CD4-positive, alpha-beta T cell treated with Interleukin-4 for 1 hour (primary cell): Measurements from ENCODE around the gene PGA5.

ENCODE experiments used
- DNase-seq, 2 donors: peaks; one replicate each; pipeline ENCODE4 v3.0.0-alpha.2; 2020 to 2022

The PGA5 gene

DNA sequence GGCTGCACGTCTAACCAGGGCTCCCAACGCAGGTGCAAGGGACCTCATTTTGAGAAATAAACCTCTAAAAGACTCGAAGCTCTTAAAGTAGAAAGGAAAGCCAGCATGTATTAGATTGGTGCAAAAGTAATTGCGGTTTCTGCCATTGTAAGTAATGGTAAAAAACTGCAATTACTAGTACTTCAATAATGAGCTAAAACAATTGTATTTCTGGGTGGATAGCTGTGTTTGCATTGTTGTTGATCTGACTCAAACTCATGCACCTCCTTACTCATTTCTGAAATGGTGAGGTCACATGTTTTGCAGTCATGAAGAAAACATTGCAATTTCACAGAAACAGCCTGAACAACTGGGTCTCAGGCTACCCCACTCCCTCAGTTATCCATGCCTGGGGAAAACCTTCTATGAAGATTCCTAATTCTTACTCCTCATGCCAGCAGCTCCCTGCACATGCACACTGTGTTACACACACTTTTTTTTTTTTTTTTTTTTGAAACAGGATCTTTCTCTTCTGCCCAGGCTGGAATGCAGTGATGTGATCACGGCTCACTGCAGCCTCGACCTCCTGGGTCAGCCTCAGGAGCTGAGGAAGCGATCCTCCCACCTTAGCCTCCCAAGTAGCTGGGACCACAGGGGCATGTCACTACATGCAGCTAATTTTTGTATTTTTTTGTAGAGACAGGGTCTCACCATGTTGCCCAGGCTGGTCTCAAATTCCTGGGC, 29.5 kb downstream of the PGA5 start:
- DNase-seq: no peak

GRCh38 chr11:61272731-61273130, 31.8 kb downstream of the PGA5 start:
- DNase-seq: no peak

DNA sequence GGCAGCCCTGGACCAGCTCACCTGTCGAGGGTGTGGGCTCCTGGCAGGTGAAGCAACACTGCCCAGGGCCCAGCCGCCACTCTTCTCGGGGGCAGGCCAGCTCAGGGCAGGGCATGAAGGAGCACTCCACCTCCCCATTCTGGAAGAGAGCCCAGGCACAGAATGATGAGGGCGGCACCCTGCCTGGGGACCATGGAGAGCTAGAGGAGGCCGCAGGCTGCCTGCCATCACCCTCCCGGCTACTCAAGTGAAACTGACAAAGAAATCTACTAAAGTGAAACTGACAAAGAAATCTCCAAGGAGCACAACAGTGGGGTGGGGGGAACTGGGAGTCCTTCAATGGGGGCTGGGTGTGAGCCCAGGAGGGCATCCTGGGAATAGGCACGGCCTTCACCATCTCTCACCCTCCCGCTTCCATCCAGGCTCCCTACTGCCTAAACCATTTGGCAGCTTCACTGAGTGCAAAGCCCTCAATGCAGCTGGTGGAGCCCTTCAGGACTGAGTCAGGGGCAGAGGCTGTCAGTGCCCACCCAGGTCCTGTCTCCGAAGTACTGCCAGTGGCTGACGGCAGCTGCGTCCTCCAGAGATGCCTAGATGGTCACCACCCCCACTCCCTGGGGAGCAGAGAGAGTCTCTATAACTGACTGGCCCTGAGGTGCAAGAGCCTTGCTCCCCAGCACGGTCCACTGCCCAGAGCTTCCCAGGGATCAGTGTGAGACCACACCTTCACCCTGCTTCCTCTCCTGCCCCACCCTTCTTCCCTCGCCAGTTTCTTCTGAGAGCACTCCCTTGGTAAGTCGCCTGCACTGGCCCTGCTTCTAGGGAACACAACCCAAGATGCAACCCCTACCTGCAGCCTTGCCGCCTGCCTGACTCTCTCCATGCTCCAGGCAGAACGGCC, 32.5 kb downstream of the PGA5 start:
- no peak for DNase-seq

DNA sequence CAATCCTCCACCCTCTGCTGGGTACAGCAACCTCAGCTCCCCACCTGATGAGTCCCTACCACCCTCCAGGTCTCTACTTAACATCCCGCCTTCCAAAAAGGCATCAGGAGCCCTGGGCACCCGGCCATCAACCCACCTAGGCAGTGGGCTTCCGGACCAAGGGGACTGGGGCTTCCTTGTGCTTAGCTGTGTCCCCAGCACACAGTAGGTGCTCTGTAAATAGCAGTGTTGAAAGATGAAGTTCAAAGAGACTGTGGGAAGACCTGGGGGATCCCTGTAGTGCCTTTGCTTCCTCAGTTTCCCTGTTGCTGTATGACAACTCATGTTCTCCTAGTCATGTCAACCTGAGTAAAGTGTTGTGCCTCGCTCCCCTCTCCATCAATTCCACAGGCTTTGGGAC, 33.1 kb downstream of the PGA5 start:
- DNase-seq: no peak

GRCh38 chr11:61275191-61275590, 34.2 kb downstream of the PGA5 start:
- no peak for DNase-seq

- no peak for DNase-seq
These were observed 36.4 kb downstream of the PGA5 start for GRCh38 chr11:61277186-61278000.

GRCh38 chr11:61278001-61278470, 37.1 kb downstream of the PGA5 start:
- DNase-seq: no peak

GRCh38 chr11:61279934-61280659, 39.1 kb downstream of the PGA5 start:
- no peak for DNase-seq

DNA sequence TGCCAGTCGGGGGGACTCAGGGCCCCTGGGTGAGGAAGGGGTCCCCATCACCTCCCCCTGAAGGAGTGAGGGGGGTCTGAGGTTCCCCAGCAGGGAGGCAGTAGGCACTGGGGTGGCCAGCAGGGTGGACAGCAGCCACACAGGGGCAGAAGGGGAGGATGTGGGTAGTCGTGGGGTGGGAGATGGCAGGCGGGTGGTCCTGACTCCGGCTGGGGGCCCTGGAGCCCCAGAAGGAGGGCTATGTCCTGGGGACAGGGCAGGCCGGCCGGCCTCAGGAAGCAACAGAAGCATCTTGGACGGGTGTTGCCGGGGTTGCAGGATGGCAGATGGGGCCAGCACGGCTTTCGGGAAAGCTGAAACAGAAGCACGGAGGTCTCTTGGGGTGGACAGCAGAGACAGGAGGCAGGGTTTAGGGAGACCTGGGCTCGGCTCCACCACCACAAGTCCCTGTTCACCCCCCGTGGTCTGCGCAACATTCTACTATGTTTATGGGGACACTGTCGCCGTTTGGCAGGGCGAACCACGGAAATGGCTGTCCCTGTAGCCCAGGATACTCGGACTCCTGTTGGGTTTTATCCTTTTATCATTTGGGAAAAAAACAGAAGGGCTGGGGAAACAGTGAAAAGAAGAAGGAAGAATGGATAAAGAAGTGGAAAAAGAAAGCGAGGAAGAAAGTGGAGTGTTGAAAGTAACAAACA, 40.1 kb downstream of the PGA5 start:
- no peak for DNase-seq

DNA sequence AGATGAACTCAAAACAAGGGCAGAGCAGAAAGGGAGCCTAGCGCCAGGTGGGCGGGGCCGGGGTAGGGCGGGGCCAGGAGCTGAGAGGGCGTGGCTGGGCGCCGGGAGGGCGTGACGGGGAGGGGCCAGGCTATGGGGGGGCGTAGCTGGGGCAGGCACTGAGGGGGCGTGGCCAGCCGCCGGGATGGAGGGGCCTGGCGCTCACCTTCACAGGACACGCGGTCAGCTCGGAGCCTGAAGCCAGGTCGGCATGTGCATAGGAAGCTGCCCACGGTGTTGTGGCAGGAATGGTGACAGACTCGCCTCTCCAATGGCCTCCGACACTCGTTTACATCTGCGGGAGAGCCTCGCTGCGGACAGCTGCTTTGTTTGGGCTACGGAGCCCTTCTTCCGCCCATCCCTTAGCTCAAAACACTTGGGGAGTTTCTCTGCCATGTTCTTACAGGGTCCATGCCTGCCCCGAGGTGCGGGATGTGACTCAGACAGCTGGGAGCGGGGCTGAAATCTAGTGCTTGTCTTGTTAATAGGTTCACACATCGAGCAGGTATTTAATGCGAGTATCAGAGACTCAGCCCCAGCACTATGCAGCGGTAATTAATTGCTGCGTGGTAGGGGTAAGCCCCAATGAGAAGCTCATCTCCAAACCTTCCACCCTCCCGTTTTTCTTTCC, 40.7 kb downstream of the PGA5 start:
- DNase-seq: peak in 1 of 2 donors; percentile 16

GRCh38 chr11:61283613-61284012, 42.6 kb downstream of the PGA5 start:
- DNase-seq: no peak

DNA sequence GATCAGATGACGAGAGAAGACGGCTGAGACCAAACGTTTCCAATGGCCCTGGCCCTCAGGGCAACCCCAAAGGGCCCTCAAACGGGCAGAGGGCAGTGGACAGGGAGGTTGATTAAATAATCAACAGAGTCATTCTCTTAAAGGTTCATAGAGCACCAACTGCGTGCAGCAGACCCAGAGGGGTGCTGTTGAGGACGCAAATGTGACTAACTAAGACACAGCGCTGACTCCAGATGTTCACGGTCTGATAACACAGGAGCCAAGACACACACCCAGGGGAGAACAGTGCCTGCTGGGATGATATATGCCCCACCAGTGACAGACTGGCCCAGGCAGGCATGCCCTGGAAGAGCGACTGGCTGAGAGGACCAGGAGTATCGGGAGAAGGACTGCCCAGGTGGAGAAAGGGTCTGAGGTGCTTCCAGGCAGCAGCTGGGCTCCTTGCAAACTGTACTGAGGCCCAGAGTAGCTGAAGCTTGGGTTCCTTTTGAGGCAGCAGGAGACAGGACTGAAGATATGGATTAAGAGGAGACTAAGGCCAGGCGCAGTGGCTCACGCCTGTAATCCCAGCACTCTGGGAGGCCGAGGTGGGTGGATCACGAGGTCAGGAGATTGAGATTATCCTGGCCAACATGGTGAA, 46.5 kb downstream of the PGA5 start:
- no peak for DNase-seq

DNA sequence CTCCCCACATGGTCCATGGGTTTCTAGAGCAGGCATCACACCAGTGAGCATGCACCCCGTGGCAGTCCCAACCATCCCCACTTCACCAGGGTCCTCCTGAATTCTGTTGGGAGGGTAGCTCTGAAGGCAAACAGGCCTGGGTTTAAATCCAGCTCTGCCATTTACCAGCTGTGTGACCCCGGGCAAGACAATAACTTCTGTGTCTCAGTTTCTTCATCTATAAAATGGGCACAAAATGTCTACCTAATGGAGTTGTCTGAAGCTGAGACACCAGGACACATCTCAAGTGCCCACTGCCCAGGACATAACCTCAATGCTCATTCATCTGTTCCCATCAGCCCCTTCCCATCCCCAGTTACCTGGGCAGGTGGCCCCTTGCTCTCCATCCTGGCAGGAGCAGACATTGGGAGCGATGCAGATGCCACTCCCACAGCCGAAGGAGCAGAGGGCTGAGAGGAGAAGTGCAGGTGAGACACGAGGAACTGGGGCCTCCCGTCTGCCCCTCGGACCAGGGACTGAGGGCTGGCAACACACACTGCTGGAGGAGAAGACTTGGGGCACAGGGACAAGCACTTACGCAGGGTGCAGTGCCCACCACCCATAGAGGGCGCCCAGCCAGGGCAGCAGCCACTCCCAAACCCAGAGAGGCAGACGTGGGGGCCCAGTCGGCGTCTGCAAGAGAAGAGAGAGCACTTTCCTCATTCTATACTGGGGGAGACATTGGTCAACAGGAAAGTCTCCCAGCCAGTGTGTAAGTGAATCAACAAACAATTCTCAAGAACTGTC, 50.1 kb downstream of the PGA5 start:
- no peak for DNase-seq

DNA sequence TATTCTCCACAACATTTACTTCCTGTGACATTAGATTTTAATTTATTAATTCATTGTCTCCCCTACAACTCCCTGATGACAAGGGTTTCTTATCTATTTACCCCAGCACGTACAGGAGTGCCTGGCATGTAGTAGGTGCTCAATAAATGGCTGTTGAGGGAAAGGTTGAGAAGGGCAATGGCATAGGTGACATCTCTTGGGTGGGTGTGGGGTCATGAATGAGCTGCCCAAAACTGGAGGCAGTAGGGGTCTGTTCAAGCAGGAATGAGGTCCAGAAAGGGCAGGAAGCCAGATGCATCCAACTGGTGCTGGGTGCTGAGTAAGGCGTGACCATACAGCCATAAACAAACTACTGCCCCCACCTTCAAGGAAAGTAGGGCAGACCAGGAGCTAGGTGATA, 51.4 kb downstream of the PGA5 start:
- DNase-seq: no peak

GRCh38 chr11:61293867-61294716, 53.1 kb downstream of the PGA5 start:
- no peak for DNase-seq

GRCh38 chr11:61294717-61295595, 54.0 kb downstream of the PGA5 start, which contains the start of gene VWCE:
Gene VWCE, minus strand, starts transcription at chr11:61295316. Its CDS starts 279 bp downstream, at chr11:61295037.
- DNase-seq: peak; percentile 46 to 56

DNA sequence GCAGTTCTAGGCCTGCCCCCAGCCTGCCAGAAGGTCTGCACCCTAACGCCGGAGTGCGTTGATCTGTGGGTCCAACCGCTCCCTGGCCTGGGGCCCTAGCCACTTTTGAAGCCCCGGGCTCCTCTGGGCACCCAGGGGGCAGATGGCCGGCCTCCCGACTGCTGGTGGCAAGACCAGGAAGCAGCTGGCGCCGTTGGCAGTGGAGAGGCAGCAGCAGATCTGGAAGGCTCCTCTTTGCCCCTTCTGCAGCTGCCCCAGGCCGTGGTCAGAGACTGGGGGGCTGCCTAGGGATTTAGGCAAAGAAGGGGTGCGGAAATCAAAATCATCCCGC, 54.6 kb downstream of the PGA5 start:
- DNase-seq: no peak

DNA sequence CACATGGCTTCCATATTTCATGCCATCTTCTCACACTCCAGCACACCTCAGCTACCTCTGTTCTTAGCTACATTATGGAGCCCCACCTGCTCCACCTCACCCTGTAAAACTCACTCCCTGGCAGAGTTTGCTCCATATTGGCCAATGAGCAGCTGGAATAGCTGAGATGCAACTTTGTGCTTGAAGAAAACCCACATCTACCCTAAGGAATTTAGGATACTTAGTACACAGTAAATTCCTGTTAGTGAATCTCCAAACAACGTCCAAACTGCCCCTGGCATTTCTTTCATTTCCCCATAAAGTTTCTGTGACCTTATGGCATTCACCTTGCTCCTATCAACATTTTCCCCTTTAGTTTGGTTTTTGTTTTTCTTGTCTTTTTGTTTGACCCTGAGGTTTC, 56.4 kb downstream of the PGA5 start:
- DNase-seq: no peak
